Prostate gland (tissue), 2 donors: ENCODE results near the gene CLDN20. TPM values are rescaled to one million over a fixed set of nuclear protein-coding genes. Genes with fewer than 3 reads are reported as not detected.
"Not testable (repeated sequence)": the region's sequence is repeated elsewhere in the genome, so short reads cannot be mapped to it uniquely, and the experiment has no call there.

Experiments
- DNase-seq: peaks from one replicate; pipeline ENCODE4 v3.0.0-alpha.2; 2019; ENCODE audit warnings: low spot score
- H3K27ac ChIP-seq, 2 donors: fragments of 200-600 bp; sonication (generic); 2 replicates each; pipeline ENCODE4 v1.5.1; 2017 to 2019
- H3K27me3 ChIP-seq: fragments of 200-600 bp; sonication (generic); replicated peaks from 2 replicates; pipeline ENCODE4 v1.5.1; 2019; ENCODE audit not compliant: insufficient read depth
- H3K36me3 ChIP-seq, 2 donors: fragments of 200-600 bp; sonication (generic); 1 replicate in 1 of 2; 2 replicates in 1 of 2; pipeline versions ENCODE4 v1.5.1 to v1.8.1; 2017 to 2019
- H3K4me1 ChIP-seq: fragments of 200-600 bp; sonication (generic); replicated peaks from 2 replicates; pipeline ENCODE4 v1.5.1; 2019
- H3K4me3 ChIP-seq, 2 donors: fragments of 200-600 bp; sonication (generic); 2 replicates each; pipeline ENCODE4 v1.5.1; 2017 to 2019
- H3K9me3 ChIP-seq: fragments of 200-600 bp; sonication (generic); 2 replicates; pipeline ENCODE4 v1.5.1; 2017
- CTCF ChIP-seq, 4 experiments: fragments of 200-600 bp in 2 of 4; fragments of 450-650 bp in 2 of 4; sonication (generic) in 2 of 4; IDR thresholded peaks; 1 replicate in 3 of 4; 2 replicates in 1 of 4; pipeline ENCODE4 v1.5.1; 2016 to 2019; ENCODE audit warnings: antibody characterized with exemption in 4 of 4, mild to moderate bottlenecking in 2 of 4, moderate library complexity in 2 of 4
- POLR2A ChIP-seq: fragments of 450-650 bp; IDR thresholded peaks from one replicate; pipeline ENCODE4 v1.6.1; 2016; ENCODE audit warnings: antibody characterized with exemption, mild to moderate bottlenecking
- POLR2AphosphoS5 ChIP-seq: sonication (generic); formaldehyde crosslinking; IDR thresholded peaks from one replicate; pipeline ENCODE4 v1.6.1; 2017; ENCODE audit warnings: antibody characterized with exemption
- WGBS: methylation state at CpG from one replicate; pipeline ENCODE4 v1.1.5; 2018; 5-methylcytosine and 5-hydroxymethylcytosine counted together
- intact Hi-C: fragments of 100-400 bp; cut with DNase I; formaldehyde crosslinking; loops from one replicate; pipeline ENCODE4 v1.14.2; 2022
- total RNA-seq, 2 donors: library from RNA; depleted of rRNA; stranded (reverse); fragments of >200 nt; gene quantifications; one replicate each; pipeline ENCODE4 v1.1.0, GENCODE V29; 2016

Gene CLDN20
- total RNA-seq, 2 donors from 2014 or later = not detected

- Histone ChIP-seq H3K36me3 (no peaks in the 10 kb centered on the region), H3K4me1 (no peaks in the 10 kb centered on the region), H3K4me3 (no peak overlapping the region), H3K9me3 (no peaks in the 10 kb centered on the region), H3K27ac (no peak overlapping the region), H3K27me3 (no peaks in the 10 kb centered on the region)
- DNase-seq = no peak
- TF ChIP-seq POLR2A (no peak), CTCF (IDR thresholded peaks at IDR 0.05) (no peak), POLR2AphosphoS5 (no peak)
- intact Hi-C loops = no loop called here
- 87% methylated on average over 11 of the region's 11 CpGs for whole genome bisulfite sequencing
These were observed 2.5 kb upstream of the CLDN20 start for GRCh38 chr6:155261111-155261900.

- Histone ChIP-seq H3K4me3 (no peak overlapping the region), H3K9me3 (no peaks in the 10 kb centered on the region), H3K4me1 (no peaks in the 10 kb centered on the region), H3K27ac (no peak overlapping the region), H3K27me3 (no peaks in the 10 kb centered on the region), H3K36me3 (no peaks in the 10 kb centered on the region)
- intact Hi-C loops = no loop called here
- WGBS = 75% methylated on average over 4 of the region's 4 CpGs
- DNase-seq = no peak
- TF ChIP-seq CTCF (IDR thresholded peaks at IDR 0.05) (no peak), POLR2A (no peak), POLR2AphosphoS5 (no peak)
These were observed 1.2 kb upstream of the CLDN20 start for GRCh38 chr6:155262655-155263054.

- intact Hi-C loops = no loop called here
- Histone ChIP-seq H3K27ac (no peak overlapping the region), H3K36me3 (no peaks in the 10 kb centered on the region), H3K4me1 (no peaks in the 10 kb centered on the region), H3K9me3 (no peaks in the 10 kb centered on the region), H3K4me3 (no peak overlapping the region), H3K27me3 (no peaks in the 10 kb centered on the region)
- DNase-seq = no peak
- 50% methylated on average over 9 of the region's 9 CpGs for WGBS
- no peak for TF ChIP-seq POLR2AphosphoS5
- TF ChIP-seq POLR2A = no peak
- no peak for TF ChIP-seq CTCF (IDR thresholded peaks at IDR 0.05)
These were observed 994 bp downstream of the CLDN20 start for GRCh38 chr6:155264693-155265320.

GRCh38 chr6:155265843-155266535, 2.2 kb downstream of the CLDN20 start:
- Histone ChIP-seq H3K36me3 (no peaks in the 10 kb centered on the region), H3K4me1 (no peaks in the 10 kb centered on the region), H3K9me3 (no peaks in the 10 kb centered on the region), H3K27me3 (no peaks in the 10 kb centered on the region), H3K27ac (no peak overlapping the region), H3K4me3 (no peak overlapping the region)
- WGBS = 90% methylated on average over 4 of the region's 4 CpGs
- intact Hi-C loops = no loop called here
- no peak for DNase-seq
- TF ChIP-seq POLR2AphosphoS5 (no peak), POLR2A (no peak)

GRCh38 chr6:155267411-155267810, 3.6 kb downstream of the CLDN20 start:
- Histone ChIP-seq H3K27ac (no peak overlapping the region), H3K9me3 (no peaks in the 10 kb centered on the region), H3K4me1 (peaks cover 3% of the 10 kb centered on the region), H3K4me3 (no peak overlapping the region), H3K36me3 (no peaks in the 10 kb centered on the region), H3K27me3 (no peaks in the 10 kb centered on the region)
- WGBS = 90% methylated on average over 2 of the region's 2 CpGs
- TF ChIP-seq POLR2A (no peak), POLR2AphosphoS5 (no peak), CTCF (IDR thresholded peaks at IDR 0.05) (no peak)
- DNase-seq = no peak
- intact Hi-C loops = no loop called here

- DNase-seq, H3K27ac ChIP-seq, H3K4me1 ChIP-seq, H3K4me3 ChIP-seq, H3K27me3 ChIP-seq, H3K36me3 ChIP-seq, H3K9me3 ChIP-seq, intact Hi-C loops: not testable (repeated sequence)
- WGBS = 87% methylated on average over 5 of the region's 5 CpGs
These were observed 4.5 kb downstream of the CLDN20 start for GRCh38 chr6:155268088-155268867.
